NCI-H1092 (cell line): ENCODE measurements around the gene SPSB3.
A peak's percentile ranks its signal among the peaks of the same experiment; 100 is the strongest.

Experiments used
- DNase-seq: peaks from one replicate; lab custom pipeline; 2025; lab: John Stamatoyannopoulos, UW

Gene SPSB3

DNA sequence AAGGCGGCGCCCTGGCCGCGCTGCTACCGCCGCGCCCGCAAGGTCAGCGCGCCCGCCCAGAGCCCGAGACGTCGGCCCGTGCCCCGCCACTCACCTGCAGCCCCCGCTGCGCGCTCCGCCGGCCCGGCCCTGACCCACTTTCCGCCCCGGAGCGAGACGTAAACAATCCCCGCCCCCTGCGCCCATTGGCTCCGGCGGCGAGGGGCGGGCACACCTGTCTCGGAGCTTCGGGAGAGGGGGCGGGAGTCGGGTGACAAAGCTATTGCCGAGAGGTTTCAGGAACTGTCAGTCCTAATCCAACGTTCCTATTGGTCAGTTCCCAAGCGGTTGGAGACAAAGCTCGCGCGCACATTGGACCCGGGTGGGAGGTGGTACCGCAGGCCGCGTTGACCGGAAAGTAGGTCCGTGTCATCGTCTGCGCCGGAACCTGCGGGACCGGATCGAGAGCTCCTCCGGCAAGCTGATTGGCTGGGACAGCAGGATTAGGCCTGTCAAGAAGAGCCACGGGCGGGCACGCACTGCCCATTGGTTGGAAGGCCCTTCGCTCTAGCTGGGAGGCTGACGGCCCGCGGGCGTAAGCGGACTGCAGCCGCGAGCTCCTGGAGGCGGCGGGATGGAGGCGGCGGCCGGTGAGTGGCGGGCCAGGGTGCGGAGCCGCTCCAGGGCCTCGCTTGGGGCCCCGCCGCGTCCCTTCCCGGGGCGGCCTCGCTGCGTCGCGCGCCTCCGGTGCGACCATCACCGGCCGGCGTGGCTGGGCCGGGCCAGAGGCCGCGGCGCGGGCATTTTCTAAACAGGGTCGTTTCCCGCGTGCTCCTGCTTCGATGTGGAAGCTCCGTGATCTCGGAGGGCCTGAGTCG is at the start of gene SPSB3, which contains the start of gene NUBP2:
Gene SPSB3, minus strand, starts transcription at position 164 of the 857 bp plus-strand sequence. CDS start 1,088 bp downstream, outside the sequence.
Gene NUBP2, plus strand, starts transcription at position 553 of the 857 bp plus-strand sequence. Its CDS starts 61 bp downstream, at position 614.
- peak; percentile 100 for DNase-seq

- no peak for DNase-seq
Observed at GRCh38 chr16:1831186-1832075, 49.1 kb upstream of the SPSB3 start.

DNA sequence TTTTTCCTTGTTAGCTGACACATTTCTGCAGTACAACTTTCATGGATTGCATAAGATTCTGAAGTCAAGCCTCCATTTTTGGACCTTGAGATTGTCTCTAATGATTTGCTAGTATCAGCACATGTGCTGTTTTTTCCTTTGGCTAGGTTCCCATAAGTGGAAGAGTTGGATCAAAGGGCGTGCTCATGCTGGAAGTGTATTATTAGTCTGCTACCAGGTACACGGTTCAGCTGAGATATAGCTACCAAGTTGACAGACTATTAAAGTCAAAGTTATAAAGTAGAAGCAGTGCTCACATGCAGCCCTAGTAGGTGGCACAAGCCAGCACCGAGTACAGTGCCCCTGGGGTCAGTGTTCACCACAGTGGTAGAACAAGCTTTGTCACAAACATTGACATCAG is 47.8 kb upstream of the SPSB3 start:
- DNase-seq = no peak

GRCh38 chr16:1828645-1829410 is 46.5 kb upstream of the SPSB3 start:
- DNase-seq = no peak

GRCh38 chr16:1826691-1827573 is 44.6 kb upstream of the SPSB3 start, which contains the start of the genes FAHD1 and HAGH:
FAHD1 (plus strand) TSS chr16:1827206; CDS start chr16:1827239, 33 bp downstream.
HAGH (minus strand) TSS chr16:1826825; CDS start chr16:1826787, 38 bp downstream.
- peak; percentile 84 for DNase-seq

GRCh38 chr16:1825864-1826690 is 43.7 kb upstream of the SPSB3 start:
- peak; percentile 69 for DNase-seq

DNA sequence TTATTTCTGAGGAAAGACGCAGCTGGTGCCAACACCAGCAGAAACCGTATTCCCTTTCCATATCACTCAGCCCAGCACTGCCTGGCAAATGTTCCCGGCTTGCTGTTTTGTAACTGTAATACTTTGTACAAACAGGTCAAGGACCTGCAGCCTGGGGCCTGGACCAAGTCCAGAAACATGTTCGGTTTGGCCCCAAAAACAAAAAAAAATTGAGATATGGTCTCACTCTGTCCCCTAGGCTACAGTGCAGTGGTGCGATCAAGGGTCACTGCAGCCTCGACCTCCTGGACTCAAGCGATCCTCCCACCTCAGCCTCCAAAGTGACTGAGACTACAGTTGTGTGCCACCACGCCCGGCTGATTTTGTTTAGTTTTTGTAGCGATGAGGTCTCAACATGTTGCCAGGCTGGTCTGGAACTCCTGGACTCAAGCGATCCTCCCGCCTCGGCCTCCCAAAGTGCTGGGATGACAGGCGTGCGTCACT is 43.1 kb upstream of the SPSB3 start:
- no peak for DNase-seq

- no peak for DNase-seq
Observed at GRCh38 chr16:1823821-1824220, 41.5 kb upstream of the SPSB3 start.

DNA sequence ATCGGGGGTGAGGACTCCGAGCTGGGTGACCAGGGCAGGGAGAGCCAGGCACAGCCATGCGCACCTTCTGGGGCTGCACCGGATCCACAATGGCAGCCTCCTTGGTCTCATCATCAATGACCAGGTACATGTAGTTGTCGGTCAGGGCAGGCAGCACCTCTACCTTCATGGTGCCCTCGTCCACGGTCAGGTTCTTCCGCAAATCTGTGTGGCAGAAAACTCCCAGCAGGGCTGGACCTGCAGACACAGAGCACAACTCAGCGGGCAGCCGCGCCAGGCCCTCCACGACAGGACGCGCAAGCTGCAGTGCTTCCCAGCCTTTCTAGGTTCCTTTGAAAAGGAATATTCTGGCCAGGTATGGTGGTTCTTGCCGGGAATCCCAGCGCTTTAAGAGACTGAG is 40.4 kb upstream of the SPSB3 start:
- DNase-seq = no peak

DNA sequence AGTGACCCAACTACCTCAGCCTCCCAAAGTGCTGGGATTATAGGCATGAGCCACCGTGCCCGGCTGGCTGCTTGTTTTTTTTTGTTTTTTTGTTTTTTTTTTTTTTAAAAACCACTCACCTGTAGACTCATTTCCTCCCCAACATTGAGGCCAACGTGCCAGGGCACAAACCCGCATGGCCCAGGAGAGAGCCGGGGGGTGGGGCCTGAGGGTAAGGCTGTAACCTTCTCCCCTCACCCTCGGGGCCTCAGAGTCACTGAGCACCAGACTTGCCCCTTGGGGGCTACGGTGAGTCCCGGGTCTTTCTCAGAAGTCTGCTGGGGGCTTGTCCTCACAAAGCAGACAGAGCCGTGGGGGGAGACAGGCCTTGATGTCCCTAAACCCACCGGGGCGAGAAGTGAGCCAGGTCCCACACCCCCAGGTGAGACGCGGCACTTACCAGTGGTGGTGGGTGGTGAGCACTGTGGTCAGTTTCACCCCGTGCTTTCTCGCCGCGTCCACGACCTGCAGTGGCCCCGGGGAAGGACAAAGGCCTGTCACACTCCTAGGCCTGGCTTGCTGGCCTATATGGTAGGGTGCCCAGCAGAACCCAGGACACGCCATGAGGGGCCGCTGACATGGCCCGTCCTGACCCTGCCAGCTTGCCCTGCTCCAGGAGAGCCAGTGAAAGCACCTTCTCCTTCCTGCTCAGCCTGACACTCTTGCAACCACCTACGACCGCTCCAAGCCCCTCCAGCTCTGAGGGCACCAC is 39.7 kb upstream of the SPSB3 start:
- DNase-seq = no peak

GRCh38 chr16:1820946-1821290 is 38.5 kb upstream of the SPSB3 start:
- DNase-seq = no peak

GRCh38 chr16:1820096-1820945 is 38.0 kb upstream of the SPSB3 start:
- no peak for DNase-seq

- DNase-seq = no peak
Observed at GRCh38 chr16:1819611-1820010, 37.2 kb upstream of the SPSB3 start.

- DNase-seq = no peak
Observed at GRCh38 chr16:1818873-1819525, 36.6 kb upstream of the SPSB3 start.

GRCh38 chr16:1818204-1818872 is 36.0 kb upstream of the SPSB3 start:
- DNase-seq = no peak

GRCh38 chr16:1817716-1818115 is 35.3 kb upstream of the SPSB3 start:
- no peak for DNase-seq

DNA sequence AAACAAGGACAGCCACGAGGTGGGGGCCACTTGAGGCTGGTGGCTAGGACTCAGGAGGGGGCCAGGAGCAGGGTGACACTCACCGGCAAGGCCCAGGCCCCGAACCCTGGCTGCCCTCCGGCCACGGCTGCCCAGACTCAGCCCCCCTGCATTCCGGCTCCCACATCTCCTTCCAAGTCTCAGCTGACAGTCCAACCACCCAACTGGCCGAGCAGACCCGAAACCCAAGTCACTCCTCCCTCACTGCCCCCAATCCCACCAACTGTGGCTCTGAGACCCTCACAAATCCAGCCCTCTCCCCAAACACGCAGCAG is 34.9 kb upstream of the SPSB3 start:
- DNase-seq = no peak
